GF-D8 (cell line): ENCODE results near the gene USF1.
A peak's percentile ranks its signal among the peaks of the same experiment; 100 is the strongest.
"Not testable (repeated sequence)": the region's sequence is repeated elsewhere in the genome, so short reads cannot be mapped to it uniquely, and the experiment has no call there.

Source experiments
- DNase-seq: peaks from one replicate; lab custom pipeline; 2025; lab: John Stamatoyannopoulos, UW

Gene USF1

DNA sequence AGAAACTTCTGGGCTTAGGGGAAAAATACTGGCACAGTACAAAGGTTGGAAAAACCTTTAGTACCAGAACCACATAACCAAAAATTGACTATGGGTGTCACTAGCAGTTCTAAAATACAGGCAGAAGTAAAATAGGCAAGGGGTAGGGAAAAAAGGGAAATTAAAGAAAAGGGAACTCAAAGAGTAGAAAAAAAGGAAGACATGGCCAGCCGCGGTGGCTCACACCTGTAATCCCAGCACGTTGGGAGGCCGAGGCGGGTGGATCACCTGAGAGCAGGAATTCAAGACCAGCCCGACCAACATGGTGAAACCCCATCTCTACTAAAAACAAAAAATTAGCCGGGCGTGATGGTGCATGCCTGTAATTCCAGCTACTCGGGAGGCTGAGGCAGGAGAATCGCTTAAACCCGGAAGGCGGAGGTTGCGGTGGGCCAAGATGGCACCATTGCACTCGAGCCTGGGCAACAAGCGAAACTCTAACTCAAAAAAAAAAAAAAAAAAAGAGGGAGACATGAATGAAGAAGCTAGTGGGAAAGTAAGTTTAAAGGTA, 26.6 kb downstream of the USF1 start:
- DNase-seq = not testable (repeated sequence)

DNA sequence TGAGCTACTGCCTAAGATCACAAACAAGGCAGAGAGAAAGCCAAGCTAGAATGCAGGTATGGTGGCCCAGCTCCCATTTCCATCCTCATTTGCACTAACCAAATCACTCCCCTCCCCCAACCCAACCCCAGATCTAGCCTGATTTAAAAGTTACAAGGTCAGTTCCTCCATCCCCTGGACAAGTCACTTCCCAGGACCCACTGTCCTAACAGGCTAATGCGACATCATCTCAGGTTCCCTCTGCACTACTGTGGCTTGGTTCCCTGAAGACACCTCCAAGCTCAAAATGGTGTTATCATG, 27.2 kb downstream of the USF1 start:
- DNase-seq = no peak

DNA sequence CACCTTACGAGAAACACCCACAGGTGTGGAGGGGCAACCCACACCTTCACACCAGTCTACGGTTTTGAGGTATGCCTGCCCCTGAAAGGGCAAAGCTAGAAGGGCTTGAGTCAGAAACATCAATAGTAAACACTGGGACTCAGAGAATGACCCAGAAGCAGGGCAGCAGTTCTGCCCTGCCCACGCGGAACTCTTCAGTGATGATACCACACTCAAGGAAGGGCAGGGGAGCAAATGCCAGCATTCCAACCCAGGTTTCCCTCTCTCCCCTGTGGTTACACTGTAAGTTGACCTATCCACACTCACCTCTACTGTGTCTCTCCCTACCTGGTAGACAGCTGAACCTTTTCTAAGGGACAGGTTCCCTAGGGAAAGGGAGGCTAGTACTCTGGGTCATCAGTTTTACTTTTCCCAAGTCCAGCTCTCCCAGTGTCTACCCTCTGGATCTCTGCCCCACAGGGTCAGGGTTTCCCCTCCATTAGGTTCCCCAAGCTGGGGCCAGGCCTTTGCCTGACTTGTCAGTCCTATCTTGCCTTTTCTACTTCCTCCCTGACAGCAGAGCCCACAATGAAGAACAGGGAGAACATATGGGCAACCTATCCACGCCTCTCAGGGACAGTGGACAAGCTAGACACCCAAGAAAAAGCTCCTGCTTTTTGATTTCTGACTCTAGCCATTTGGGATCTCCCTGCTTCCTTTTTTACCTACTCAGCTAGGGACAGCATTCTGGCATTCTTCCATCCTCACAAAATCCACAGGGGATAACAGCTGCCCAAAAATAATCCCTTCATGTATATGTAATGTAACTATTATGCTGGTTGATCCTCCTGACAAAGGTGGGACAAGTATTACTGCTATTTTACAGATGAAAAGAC, 27.8 kb downstream of the USF1 start:
- no peak for DNase-seq

- not testable (repeated sequence) for DNase-seq
Measured at GRCh38 chr1:161017181-161017580, 28.6 kb downstream of the USF1 start.

DNA sequence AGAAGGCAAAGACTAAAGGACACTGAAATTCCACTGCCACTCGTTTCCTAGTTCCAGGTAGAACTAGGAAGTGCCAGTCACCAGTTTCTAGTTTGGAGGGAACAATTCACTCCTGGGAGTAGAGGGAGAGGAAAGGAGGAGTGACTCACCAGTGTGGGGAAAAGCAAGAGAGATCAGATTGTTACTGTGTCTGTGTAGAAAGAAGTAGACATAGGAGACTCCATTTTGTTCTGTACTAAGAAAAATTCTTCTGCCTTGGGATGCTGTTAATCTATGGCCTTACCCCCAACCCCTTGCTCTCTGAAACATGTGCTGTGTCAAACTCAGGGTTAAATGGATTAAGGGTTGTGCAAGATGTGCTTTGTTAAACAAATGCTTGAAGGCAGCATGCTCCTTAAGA, 29.1 kb downstream of the USF1 start:
- DNase-seq = not testable (repeated sequence)

GRCh38 chr1:161013488-161014230, 32.1 kb downstream of the USF1 start:
- peak; percentile 99 for DNase-seq

- no peak for DNase-seq
Measured at GRCh38 chr1:161013131-161013487, 32.7 kb downstream of the USF1 start.

- no peak for DNase-seq
Measured at GRCh38 chr1:161012420-161012819, 33.4 kb downstream of the USF1 start.

- DNase-seq = no peak
Measured at GRCh38 chr1:161009602-161010211, 36.1 kb downstream of the USF1 start.

- peak; percentile 6 for DNase-seq
Measured at GRCh38 chr1:161008869-161009510, 36.8 kb downstream of the USF1 start.

GRCh38 chr1:161007369-161007768, 38.4 kb downstream of the USF1 start:
- DNase-seq = no peak

DNA sequence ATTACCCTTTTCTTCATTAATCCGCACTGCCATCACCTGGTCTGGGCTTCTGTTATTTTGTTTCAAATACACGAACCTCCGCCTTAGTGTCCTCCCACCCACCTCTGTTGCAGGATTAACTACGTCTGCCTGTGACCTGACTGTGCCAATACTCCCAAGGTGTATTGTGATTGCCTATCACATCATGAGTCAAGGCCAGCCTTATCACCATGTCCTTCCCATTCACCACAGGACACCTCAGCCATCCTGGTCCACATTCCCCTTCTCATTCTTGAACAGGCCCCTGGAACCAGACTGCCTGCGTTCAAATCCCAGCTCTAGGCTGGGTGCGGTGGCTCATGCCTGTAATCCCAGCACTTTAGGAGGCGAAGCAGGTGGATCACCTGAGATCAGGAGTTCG, 39.2 kb downstream of the USF1 start:
- no peak for DNase-seq

DNA sequence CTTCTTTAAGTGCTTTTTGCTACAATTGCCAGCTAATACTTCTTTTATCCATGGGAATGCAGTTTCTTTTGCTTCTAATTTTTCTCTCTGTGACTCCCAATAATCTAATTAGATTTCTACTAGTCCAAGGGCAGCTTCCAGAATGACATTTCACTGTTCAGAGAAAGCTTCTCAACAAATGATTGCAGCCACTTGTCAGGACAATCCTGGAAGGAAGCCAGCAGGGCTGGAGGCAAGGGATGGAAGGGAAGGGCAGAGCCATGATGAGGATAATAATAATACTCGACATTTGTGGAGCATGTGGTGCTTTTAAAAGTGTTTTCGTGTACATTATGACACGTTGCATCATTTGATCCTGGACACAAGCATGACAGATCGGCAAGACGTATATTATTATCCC, 44.3 kb downstream of the USF1 start:
- no peak for DNase-seq

GRCh38 chr1:161000736-161001480, 44.9 kb downstream of the USF1 start:
- DNase-seq = no peak

DNA sequence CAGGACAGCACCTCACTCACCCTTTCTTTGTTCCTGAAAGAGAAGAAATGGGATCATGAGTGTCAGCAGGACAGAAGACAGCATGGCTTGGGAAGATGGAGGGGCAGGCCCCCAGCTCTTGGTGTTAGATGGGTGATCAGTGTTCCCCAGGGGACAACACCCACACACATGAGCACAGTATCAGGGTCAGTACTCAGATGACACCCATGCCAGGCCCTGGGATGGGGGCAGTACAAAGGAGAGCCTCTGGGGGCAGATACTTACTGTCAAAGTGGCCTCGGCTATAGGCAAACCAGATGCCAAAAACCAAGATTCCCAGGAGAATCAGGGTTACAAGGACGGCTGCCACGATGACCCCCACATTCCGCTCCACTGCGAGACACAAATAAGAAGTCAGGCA, 46.4 kb downstream of the USF1 start:
- no peak for DNase-seq

DNA sequence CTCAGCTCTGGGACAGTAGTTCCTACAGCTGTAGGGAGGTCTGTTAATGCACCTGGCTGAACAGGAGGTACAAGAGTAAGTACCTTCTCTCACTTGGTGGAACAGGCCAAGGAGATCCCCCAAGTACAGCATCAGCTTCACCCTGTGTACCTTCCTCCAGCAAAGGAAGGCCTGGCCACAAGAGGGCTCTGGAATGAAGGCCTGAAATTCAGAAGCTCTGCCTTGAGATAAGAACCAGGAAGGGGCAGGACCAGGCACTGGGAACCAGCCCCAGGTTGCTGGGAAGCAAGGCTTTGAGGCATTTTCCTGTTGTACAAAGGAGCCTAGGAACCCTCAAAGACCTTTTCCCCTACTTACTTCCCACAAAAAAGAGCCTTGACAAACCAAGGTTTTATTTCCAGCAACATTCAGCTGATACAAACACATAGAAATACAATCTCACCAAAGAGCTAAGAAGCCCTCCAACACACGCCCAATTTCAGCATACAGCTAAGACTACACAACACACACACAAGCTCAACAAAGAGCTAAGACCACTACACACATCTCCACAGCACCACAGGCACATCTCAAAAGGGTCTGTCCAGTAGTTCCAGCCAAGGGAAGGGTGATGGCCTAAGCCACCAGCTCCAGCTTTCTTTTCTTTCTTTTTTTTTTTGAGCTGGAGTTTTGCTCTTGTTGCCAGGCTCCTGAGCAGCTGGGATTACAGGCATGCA, 48.3 kb downstream of the USF1 start:
- peak; percentile 58 for DNase-seq

DNA sequence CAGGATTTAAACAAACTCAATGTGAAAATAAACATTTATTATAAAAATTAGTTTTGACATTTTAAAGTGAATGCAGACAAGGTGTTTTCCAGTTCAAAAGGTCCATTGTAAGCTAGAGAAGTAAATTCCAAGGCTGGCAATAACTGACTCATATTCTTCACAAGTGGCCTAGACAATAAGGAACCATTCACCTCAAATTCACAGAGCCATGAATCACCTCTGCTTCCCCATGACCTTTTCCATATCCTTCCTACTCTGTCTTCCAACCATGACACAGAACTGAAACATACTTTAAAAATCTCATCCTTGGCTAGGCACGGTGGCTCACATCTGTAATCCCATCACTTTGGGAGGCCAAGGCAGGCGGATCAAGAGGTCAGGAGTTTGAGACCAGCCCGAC, 49.6 kb downstream of the USF1 start:
- DNase-seq = no peak

GRCh38 chr1:160993544-160994193, 52.1 kb downstream of the USF1 start:
- peak; percentile 36 for DNase-seq

GRCh38 chr1:160992036-160992435, 53.7 kb downstream of the USF1 start:
- DNase-seq = not testable (repeated sequence)
